ENCODE data around the gene MGRN1.

DNA sequence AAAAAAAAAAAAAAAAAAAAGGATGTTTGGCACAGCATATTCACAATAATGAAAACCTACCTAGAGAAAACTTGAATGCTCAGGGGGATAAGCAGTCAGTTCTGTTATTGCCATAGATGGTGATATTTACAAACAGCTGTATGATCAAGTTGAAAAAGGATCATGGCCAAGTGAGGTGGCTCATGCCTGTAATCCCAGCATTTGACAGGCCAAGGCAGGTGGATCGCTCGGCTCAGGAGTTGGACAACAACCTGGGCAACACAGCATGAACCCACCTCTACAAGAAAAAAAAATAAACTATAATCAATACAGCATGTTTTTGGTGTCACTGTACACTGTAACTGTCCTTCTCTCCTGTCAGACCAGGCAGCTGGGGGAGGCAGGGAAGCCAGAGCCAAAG lies 90.4 kb downstream of the MGRN1 start:
- TF ChIP-seq PPARA (CRISPR knock-in tag; IDR thresholded peaks at IDR 0.05; ENCODE audit: borderline replicate concordance): no peak
- no peak for TF ChIP-seq ARNTL (CRISPR knock-in tag; IDR thresholded peaks at IDR 0.05; ENCODE audit: borderline replicate concordance, low read depth)
- TF ChIP-seq ZFP3 (CRISPR knock-in tag; IDR thresholded peaks at IDR 0.05): no peak
- TF ChIP-seq ZFP30 (CRISPR knock-in tag; IDR thresholded peaks at IDR 0.05): no peak
- TF ChIP-seq, protein P1, sequence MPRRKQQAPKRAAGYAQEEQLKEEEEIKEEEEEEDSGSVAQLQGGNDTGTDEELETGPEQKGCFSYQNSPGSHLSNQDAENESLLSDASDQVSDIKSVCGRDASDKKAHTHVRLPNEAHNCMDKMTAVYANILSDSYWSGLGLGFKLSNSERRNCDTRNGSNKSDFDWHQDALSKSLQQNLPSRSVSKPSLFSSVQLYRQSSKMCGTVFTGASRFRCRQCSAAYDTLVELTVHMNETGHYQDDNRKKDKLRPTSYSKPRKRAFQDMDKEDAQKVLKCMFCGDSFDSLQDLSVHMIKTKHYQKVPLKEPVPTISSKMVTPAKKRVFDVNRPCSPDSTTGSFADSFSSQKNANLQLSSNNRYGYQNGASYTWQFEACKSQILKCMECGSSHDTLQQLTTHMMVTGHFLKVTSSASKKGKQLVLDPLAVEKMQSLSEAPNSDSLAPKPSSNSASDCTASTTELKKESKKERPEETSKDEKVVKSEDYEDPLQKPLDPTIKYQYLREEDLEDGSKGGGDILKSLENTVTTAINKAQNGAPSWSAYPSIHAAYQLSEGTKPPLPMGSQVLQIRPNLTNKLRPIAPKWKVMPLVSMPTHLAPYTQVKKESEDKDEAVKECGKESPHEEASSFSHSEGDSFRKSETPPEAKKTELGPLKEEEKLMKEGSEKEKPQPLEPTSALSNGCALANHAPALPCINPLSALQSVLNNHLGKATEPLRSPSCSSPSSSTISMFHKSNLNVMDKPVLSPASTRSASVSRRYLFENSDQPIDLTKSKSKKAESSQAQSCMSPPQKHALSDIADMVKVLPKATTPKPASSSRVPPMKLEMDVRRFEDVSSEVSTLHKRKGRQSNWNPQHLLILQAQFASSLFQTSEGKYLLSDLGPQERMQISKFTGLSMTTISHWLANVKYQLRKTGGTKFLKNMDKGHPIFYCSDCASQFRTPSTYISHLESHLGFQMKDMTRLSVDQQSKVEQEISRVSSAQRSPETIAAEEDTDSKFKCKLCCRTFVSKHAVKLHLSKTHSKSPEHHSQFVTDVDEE (CRISPR knock-in tag; IDR thresholded peaks at IDR 0.05): no peak
- TF ChIP-seq, protein P2, sequence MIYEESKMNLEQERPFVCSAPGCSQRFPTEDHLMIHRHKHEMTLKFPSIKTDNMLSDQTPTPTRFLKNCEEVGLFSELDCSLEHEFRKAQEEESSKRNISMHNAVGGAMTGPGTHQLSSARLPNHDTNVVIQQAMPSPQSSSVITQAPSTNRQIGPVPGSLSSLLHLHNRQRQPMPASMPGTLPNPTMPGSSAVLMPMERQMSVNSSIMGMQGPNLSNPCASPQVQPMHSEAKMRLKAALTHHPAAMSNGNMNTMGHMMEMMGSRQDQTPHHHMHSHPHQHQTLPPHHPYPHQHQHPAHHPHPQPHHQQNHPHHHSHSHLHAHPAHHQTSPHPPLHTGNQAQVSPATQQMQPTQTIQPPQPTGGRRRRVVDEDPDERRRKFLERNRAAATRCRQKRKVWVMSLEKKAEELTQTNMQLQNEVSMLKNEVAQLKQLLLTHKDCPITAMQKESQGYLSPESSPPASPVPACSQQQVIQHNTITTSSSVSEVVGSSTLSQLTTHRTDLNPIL (CRISPR knock-in tag; IDR thresholded peaks at IDR 0.05; ENCODE audit: low read depth): no peak
- TF ChIP-seq, protein P3, sequence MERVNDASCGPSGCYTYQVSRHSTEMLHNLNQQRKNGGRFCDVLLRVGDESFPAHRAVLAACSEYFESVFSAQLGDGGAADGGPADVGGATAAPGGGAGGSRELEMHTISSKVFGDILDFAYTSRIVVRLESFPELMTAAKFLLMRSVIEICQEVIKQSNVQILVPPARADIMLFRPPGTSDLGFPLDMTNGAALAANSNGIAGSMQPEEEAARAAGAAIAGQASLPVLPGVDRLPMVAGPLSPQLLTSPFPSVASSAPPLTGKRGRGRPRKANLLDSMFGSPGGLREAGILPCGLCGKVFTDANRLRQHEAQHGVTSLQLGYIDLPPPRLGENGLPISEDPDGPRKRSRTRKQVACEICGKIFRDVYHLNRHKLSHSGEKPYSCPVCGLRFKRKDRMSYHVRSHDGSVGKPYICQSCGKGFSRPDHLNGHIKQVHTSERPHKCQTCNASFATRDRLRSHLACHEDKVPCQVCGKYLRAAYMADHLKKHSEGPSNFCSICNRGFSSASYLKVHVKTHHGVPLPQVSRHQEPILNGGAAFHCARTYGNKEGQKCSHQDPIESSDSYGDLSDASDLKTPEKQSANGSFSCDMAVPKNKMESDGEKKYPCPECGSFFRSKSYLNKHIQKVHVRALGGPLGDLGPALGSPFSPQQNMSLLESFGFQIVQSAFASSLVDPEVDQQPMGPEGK (CRISPR knock-in tag; IDR thresholded peaks at IDR 0.05; ENCODE audit: borderline replicate concordance): no peak
- no peak for TF ChIP-seq ESRRG (CRISPR knock-in tag; IDR thresholded peaks at IDR 0.05)

Data from SK-N-SH treated with all-trans-retinoic acid at 6 μM for 48 hours (cell line).